HepG2 (cell line): ENCODE results near the gene SHFL. TPM values are rescaled to one million over a fixed set of nuclear protein-coding genes. Genes with fewer than 3 reads are reported as not detected.

Experiments
- ATAC-seq: fragments of 200-7000 bp; cut with Tn5 transposase; 3 replicates; pipeline ENCODE4 v1.9.1; 2020; ENCODE audit warnings: mild to moderate bottlenecking, moderate library complexity
- BruUV-seq: library from RNA; stranded (reverse); fragments of 400-500 nt; replicated peaks from 2 replicates; lab custom pipeline; 2021; lab: Mats Ljungman, UMichigan
- CTCF ChIA-PET: fragments of 300-600 bp; formaldehyde crosslinking; extraction: SDS; loops from one replicate; lab custom pipeline; 2021; ENCODE audit warnings: low total read pairs, inconsistent platforms, low intra/inter-chr PET ratio; lab: Yijun Ruan, JAX
- POLR2A ChIA-PET: fragments of 350-600 bp; sonication (Branson Sonifier 250); formaldehyde crosslinking; loops from one replicate; lab custom pipeline; 2020; ENCODE audit warnings: antibody characterized with exemption, inconsistent platforms; lab: Yijun Ruan, JAX
- DNase-seq: peaks from one replicate; pipeline ENCODE4 v3.0.0-alpha.2; 2015; ENCODE audit warnings: low spot score
- FAIRE-seq: peaks from 3 replicates; lab custom pipeline; 2011; peaks lifted over from hg19 to GRCh38; lab: Jason Lieb, UNC
- H2AFZ ChIP-seq: one replicate; pipeline ENCODE4 v1.6.1; 2011; ENCODE audit warnings: low read length, inconsistent platforms
- H3K27ac ChIP-seq: fragments of 300-600 bp; 3 replicates; pipeline ENCODE4 v1.8.0; 2011; ENCODE audit warnings: mixed run types, mild to moderate bottlenecking, mixed read lengths, low read length, inconsistent platforms; ENCODE audit not compliant: insufficient read depth; ENCODE audit errors: extremely low read length
- H3K27me3 ChIP-seq, 2 experiments: fragments of 200-600 bp in 1 of 2; 2 replicates in 1 of 2; 3 replicates in 1 of 2; pipeline versions ENCODE4 v1.6.0 to v1.8.0; 2011; ENCODE audit warnings: low read length in 2 of 2, mild to moderate bottlenecking in 2 of 2, moderate library complexity in 2 of 2, inconsistent platforms in 1 of 2; ENCODE audit not compliant: insufficient read depth in 2 of 2, control insufficient read depth in 1 of 2
- H3K36me3 ChIP-seq, 2 experiments: fragments of 200-600 bp in 1 of 2; replicated peaks in 1 of 2; 2 replicates in 1 of 2; 3 replicates in 1 of 2; pipeline versions ENCODE4 v1.5.1 to v1.8.0; 2011; ENCODE audit warnings: low read length in 2 of 2, inconsistent platforms in 1 of 2; ENCODE audit not compliant: insufficient read depth in 2 of 2, control insufficient read depth in 1 of 2
- H3K4me1 ChIP-seq: 2 replicates; pipeline ENCODE4 v1.5.1; 2012; ENCODE audit warnings: low read length, inconsistent platforms; ENCODE audit not compliant: insufficient read depth
- H3K4me2 ChIP-seq: 2 replicates; pipeline ENCODE4 v1.6.0; 2011; ENCODE audit warnings: low read depth, low read length, inconsistent platforms
- H3K4me3 ChIP-seq, 3 experiments: fragments of 200-600 bp in 1 of 3; sonication (generic), shearing (Covaris generic) in 1 of 3; replicated peaks in 1 of 3; 2 replicates each; pipeline ENCODE4 v1.5.1; 2011 to 2016; ENCODE audit warnings: low read length in 3 of 3, inconsistent platforms in 2 of 3, low read depth in 2 of 3, mild to moderate bottlenecking in 2 of 3, control low read depth in 1 of 3, mixed read lengths in 1 of 3; ENCODE audit not compliant: insufficient read depth in 1 of 3
- H3K79me2 ChIP-seq: one replicate; pipeline ENCODE4 v1.6.1; 2011; ENCODE audit warnings: low read length, inconsistent platforms; ENCODE audit not compliant: insufficient read depth
- H3K9ac ChIP-seq: 2 replicates; pipeline ENCODE4 v1.6.0; 2011; ENCODE audit warnings: mild to moderate bottlenecking, low read depth, low read length, inconsistent platforms; ENCODE audit not compliant: insufficient read depth
- H3K9me3 ChIP-seq: 2 replicates; pipeline ENCODE4 v1.5.1; 2012; ENCODE audit warnings: mild to moderate bottlenecking, low read length
- H4K20me1 ChIP-seq: 2 replicates; pipeline ENCODE4 v1.6.0; 2011; ENCODE audit warnings: inconsistent platforms, mild to moderate bottlenecking, low read length, moderate library complexity; ENCODE audit not compliant: insufficient read depth
- ELF3 ChIP-seq: IDR thresholded peaks from 2 replicates; pipeline ENCODE4 v1.6.1; 2016; ENCODE audit warnings: missing genetic modification reagents, missing compliant biosample characterization
- GPN1 ChIP-seq: sonication (generic); formaldehyde crosslinking; IDR thresholded peaks from 2 replicates; pipeline ENCODE4 v1.5.1; 2020; ENCODE audit warnings: missing genetic modification reagents, borderline replicate concordance
- HIVEP1 ChIP-seq: sonication (generic); formaldehyde crosslinking; IDR thresholded peaks from 2 replicates; pipeline ENCODE4 v1.4.0; 2020; ENCODE audit warnings: mild to moderate bottlenecking, missing genetic modification reagents
- HMGA1 ChIP-seq: sonication (generic); formaldehyde crosslinking; conservative IDR thresholded peaks from 2 replicates; pipeline ENCODE4 v1.4.0; 2020; ENCODE audit warnings: missing genetic modification reagents
- HMGXB4 ChIP-seq, 2 experiments: sonication (generic) in 1 of 2; formaldehyde crosslinking in 1 of 2; IDR thresholded peaks; 2 replicates each; pipeline versions ENCODE4 v1.4.0 to v1.6.1; 2018 to 2020; ENCODE audit warnings: missing genetic modification reagents in 2 of 2, borderline replicate concordance in 1 of 2, low read depth in 1 of 2, mild to moderate bottlenecking in 1 of 2, missing biosample characterization in 1 of 2
- JUN ChIP-seq: sonication (generic); formaldehyde crosslinking; IDR thresholded peaks from 2 replicates; pipeline ENCODE4 v1.4.0; 2020; ENCODE audit warnings: mild to moderate bottlenecking, missing genetic modification reagents
- NR2F1 ChIP-seq, 2 experiments: fragments of 450-650 bp in 1 of 2; formaldehyde crosslinking in 1 of 2; IDR thresholded peaks; 2 replicates each; pipeline versions ENCODE4 v1.5.0 to v1.6.1; 2016 to 2020; ENCODE audit warnings: mild to moderate bottlenecking in 1 of 2, missing compliant biosample characterization in 1 of 2, missing genetic modification reagents in 1 of 2, moderate library complexity in 1 of 2
- RARA ChIP-seq: IDR thresholded peaks from 2 replicates; pipeline ENCODE4 v1.6.1; 2016; ENCODE audit warnings: missing genetic modification reagents, missing compliant biosample characterization
- SNAPC2 ChIP-seq: sonication (generic); formaldehyde crosslinking; IDR thresholded peaks from 2 replicates; pipeline ENCODE4 v1.8.1; 2022; ENCODE audit warnings: mild to moderate bottlenecking, missing genetic modification reagents
- SOX6 ChIP-seq, 2 experiments: fragments of 450-650 bp in 1 of 2; sonication (generic) in 1 of 2; formaldehyde crosslinking in 1 of 2; IDR thresholded peaks; 2 replicates each; pipeline versions ENCODE4 v1.4.0 to v1.6.1; 2017 to 2020; ENCODE audit warnings: antibody characterized with exemption in 1 of 2, mild to moderate bottlenecking in 1 of 2, missing genetic modification reagents in 1 of 2
- ZBTB21 ChIP-seq: sonication (generic); formaldehyde crosslinking; IDR thresholded peaks from 2 replicates; pipeline ENCODE4 v1.4.0; 2020; ENCODE audit warnings: missing genetic modification reagents
- ZC3H13 ChIP-seq: sonication (generic); formaldehyde crosslinking; IDR thresholded peaks from 2 replicates; pipeline ENCODE4 v1.8.1; 2023; ENCODE audit warnings: mild to moderate bottlenecking, missing genetic modification reagents, moderate library complexity
- ZFP90 ChIP-seq: sonication (generic); formaldehyde crosslinking; IDR thresholded peaks from 2 replicates; pipeline ENCODE4 v1.8.0; 2022; ENCODE audit warnings: missing genetic modification reagents, mild to moderate bottlenecking, inconsistent platforms, borderline replicate concordance
- ZKSCAN5 ChIP-seq: sonication (generic); formaldehyde crosslinking; IDR thresholded peaks from 2 replicates; pipeline ENCODE4 v1.5.1; 2020; ENCODE audit warnings: mild to moderate bottlenecking, missing genetic modification reagents
- ZNF263 ChIP-seq: sonication (generic); formaldehyde crosslinking; IDR thresholded peaks from 2 replicates; pipeline ENCODE4 v1.4.0; 2020; ENCODE audit warnings: missing genetic modification reagents
- ZNF333 ChIP-seq: sonication (generic); formaldehyde crosslinking; IDR thresholded peaks from 2 replicates; pipeline ENCODE4 v1.4.0; 2020; ENCODE audit warnings: mild to moderate bottlenecking, missing genetic modification reagents, borderline replicate concordance
- ZNF800 ChIP-seq: sonication (generic); formaldehyde crosslinking; IDR thresholded peaks from 2 replicates; pipeline ENCODE4 v1.4.0; 2020; ENCODE audit warnings: missing genetic modification reagents
- WGBS: methylation state at CpG from one replicate; pipeline ENCODE4 v1.1.6; 2017; ENCODE audit warnings: low lambda C conversion rate; 5-methylcytosine and 5-hydroxymethylcytosine counted together
- in situ Hi-C: cut with HindIII; loops from 2 replicates; pipeline ENCODE4 v1.10.0; 2017; ENCODE audit warnings: low pct_unique_long_range_greater_than_20kb; ENCODE audit not compliant: extremely low pct_ligation_motif_present
- intact Hi-C: fragments of 100-400 bp; cut with micrococcal nuclease; formaldehyde crosslinking; loops from one replicate; pipeline ENCODE4 v1.10.0; 2022; ENCODE audit not compliant: unreplicated experiment
- polyA plus RNA-seq, 8 experiments: library from polyadenylated mRNA; depleted of rRNA in 3 of 8; stranded (reverse) in 7 of 8; unstranded in 1 of 8; fragments of >200 nt; fragmentation: Illumina TruSeq in 4 of 8; extraction: Trizol in 4 of 8; gene quantifications; 2 replicates each; pipeline versions ENCODE4 v1.2.1 to v1.2.3, GENCODE V29; 2011 to 2016; ENCODE audit warnings: low read depth in 4 of 8, missing spikeins in 1 of 8, mixed read lengths in 1 of 8; ENCODE audit not compliant: insufficient read depth in 1 of 8
- total RNA-seq, 5 experiments: library from RNA; depleted of rRNA; stranded (reverse); fragments of >200 nt; fragmentation: Illumina TruSeq; extraction: Trizol; gene quantifications; 2 replicates each; pipeline ENCODE4 v1.2.3, GENCODE V29; 2016; ENCODE audit warnings: low read depth in 1 of 5

The SHFL gene
- total and polyA plus RNA-seq, 2 of the 13 experiments (the other 11 are each of a cell fraction or from before 2014, with no cell fraction given): 12.3 to 36.4 TPM

- Histone ChIP-seq H3K4me3 (no peak overlapping the region), H3K4me1 (peaks cover 45% of the 10 kb centered on the region), H4K20me1 (no peaks in the 10 kb centered on the region), H2AFZ (no peak overlapping the region), H3K36me3 (peaks cover 2 to 4% of the 10 kb centered on the region in 2 experiments; a peak in 2 of 5 replicates), H3K27me3 (no peaks in the 10 kb centered on the region), H3K4me2 (no peak overlapping the region), H3K27ac (peak overlapping the region; percentile 56), H3K9me3 (no peaks in the 10 kb centered on the region), H3K9ac (no peak overlapping the region), H3K79me2 (no peaks in the 10 kb centered on the region)
- no peak for ATAC-seq
- in situ Hi-C loops: no loop called here
- no TSS peak for BruUV-seq
- FAIRE-seq: no peak
- ChIA-PET CTCF (no interaction called here), POLR2A (no interaction called here)
- intact Hi-C loops: no loop called here
- no peak for DNase-seq
- WGBS: 92% methylated on average over 14 of the region's 15 CpGs
- TF ChIP-seq SNAPC2 (CRISPR knock-in tag): no peak
- TF ChIP-seq JUN: no peak
- no peak for TF ChIP-seq ZC3H13 (CRISPR knock-in tag)
- TF ChIP-seq ZBTB21: 0 out of 2 replicates have a peak, but pooled peaks have one; percentile 34
- no peak for TF ChIP-seq ZKSCAN5
- no peak for TF ChIP-seq HIVEP1
- no peak for TF ChIP-seq ZFP90 (CRISPR knock-in tag)
- no peak for TF ChIP-seq ZNF800
- TF ChIP-seq RARA (CRISPR knock-in tag): peak; percentile 37; the same call in 1 of the 2 replicates
- no peak for TF ChIP-seq ELF3 (CRISPR knock-in tag)
- TF ChIP-seq HMGA1 (CRISPR knock-in tag): no peak
- no peak for TF ChIP-seq GPN1 (CRISPR knock-in tag)
- TF ChIP-seq SOX6 (IDR thresholded peaks at IDR 0.05): no peak
- TF ChIP-seq SOX6 (CRISPR knock-in tag; IDR thresholded peaks at IDR 0.05): no peak
- TF ChIP-seq ZNF333: 0 out of 2 replicates have a peak, but pooled peaks have one; percentile 30
- TF ChIP-seq ZNF263 (CRISPR knock-in tag): no peak
- no peak for TF ChIP-seq HMGXB4 (CRISPR knock-in tag; IDR thresholded peaks at IDR 0.05; ENCODE audit: borderline replicate concordance in 1 of 2, low read depth in 1 of 2)
- peak; percentile 47 to 54; a peak in 2 of 4 replicates for TF ChIP-seq NR2F1 (CRISPR knock-in tag; IDR thresholded peaks at IDR 0.05)
Measured at GRCh38 chr19:10089801-10090375, 3.8 kb downstream of the SHFL start.
